HG02678 (cell line): Measurements from ENCODE around the gene DRC7.
"Not testable (repeated sequence)": the region's sequence is repeated elsewhere in the genome, so short reads cannot be mapped to it uniquely, and the experiment has no call there.

Experiments
- ATAC-seq: cut with Tn5 transposase; IDR thresholded peaks from one replicate; pipeline ENCODE4 v1.9.1; 2021; ENCODE audit warnings: mild to moderate bottlenecking, moderate library complexity; ENCODE audit not compliant: unreplicated experiment

The DRC7 gene

DNA sequence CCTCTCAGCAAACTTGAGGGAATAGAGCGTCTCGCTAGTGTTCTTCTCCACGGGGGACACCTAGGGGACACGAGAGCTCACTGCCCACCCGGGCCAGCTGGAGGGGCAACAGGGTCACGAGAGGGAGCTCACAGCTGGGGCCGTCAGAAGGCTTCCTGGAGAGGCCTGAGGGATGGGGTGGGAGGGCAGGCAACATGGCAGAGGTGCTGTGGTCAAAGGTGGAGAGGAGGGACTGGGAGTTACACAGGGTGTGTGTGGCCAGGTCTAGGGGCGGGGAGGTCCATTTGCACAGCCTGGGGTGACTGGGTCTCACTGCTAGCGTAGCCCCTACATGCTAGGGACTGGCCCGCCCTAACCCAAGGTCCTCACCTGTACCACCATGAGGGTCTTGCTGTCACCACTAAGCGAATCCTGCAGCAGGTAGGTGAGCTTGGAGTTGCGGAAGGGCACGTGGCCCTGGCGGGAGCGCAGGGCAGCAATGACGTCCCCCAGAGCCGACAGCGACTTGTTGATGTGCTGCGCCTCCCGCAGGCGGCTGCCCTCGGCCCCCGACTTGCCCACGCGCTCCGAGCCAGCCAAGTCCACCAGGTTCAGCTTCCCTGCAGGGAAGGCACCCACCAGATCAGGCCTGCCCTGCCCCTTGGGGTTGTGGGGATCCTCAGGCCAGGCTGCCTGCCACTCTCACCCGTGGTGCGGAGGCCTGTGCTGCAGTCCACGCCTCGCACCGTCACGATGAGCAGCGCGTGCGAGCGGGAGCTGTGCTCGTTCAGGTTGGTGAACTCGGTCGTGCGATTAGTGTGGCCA is 66.0 kb downstream of the DRC7 start:
- no peak for ATAC-seq

DNA sequence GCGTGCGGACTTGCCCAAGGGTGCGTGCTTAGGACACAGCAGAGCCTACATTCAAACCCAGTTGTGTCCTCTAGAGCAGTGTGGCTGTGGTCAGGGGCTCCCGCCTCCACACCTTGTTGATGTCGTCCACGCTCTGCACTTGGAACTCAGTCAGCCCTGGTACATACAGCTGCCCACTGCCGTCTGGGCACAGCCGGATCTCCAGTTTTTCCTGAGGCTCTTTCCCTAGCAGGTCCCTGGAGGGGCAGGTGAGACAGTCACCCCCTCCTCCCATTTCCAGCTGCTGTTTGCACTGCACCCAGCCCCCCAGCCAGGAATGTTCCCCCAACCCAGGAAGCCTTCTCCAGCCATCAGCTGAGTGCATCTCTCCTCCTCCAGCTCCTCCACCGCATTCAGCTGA is 66.7 kb downstream of the DRC7 start:
- no peak for ATAC-seq

DNA sequence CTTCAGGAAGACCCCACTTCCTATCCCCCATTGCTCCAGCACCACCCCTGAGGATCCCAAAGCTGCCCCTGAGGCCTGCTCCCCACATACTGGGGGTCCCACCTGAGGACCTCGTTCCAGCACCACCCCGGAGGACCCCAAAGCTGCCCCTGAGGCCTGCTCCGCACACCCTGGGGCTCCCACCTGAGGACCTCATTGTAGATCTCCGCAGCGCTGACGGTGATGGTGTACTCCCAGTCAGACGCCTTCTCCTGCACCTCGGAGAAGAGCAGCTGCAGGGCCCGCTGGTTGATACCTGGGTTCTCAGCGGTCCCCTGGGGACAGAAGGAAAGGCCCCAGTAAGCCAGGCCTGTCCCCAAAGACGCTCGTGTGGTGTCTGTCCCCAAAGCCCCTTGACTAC is 67.4 kb downstream of the DRC7 start:
- no peak for ATAC-seq

DNA sequence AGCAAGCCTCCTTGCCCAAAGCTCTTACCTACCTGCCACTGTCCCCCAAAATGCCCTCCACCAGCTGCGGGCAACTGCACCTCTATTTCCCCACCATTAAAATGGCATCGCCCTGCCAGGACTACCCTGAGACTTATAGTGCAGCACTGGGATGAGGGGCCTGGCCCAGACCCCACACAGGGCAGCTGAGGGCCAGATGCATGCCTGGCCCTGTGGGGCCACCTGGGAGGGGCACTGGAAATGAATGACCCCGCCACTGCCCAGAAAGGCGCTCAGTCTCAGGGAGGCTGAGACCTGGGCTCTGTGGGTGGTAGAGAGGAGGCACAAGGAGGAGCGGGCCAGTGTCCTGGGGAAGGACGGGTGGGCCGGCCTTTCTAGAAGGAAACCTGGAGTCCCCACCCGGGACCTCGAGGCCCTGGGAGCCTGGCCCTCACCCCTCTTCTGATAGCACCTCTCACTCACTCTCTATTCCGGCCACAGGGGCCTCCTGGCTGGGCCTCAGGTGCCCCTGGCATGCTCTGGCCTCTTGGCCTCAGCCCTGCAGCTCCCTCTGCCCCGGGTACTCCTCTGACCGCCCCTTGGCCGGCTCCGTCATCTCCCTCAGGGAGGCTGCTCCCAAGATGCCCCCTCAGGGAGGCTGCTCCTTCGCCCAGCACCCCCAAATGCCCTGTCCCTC is 67.9 kb downstream of the DRC7 start:
- no peak for ATAC-seq

DNA sequence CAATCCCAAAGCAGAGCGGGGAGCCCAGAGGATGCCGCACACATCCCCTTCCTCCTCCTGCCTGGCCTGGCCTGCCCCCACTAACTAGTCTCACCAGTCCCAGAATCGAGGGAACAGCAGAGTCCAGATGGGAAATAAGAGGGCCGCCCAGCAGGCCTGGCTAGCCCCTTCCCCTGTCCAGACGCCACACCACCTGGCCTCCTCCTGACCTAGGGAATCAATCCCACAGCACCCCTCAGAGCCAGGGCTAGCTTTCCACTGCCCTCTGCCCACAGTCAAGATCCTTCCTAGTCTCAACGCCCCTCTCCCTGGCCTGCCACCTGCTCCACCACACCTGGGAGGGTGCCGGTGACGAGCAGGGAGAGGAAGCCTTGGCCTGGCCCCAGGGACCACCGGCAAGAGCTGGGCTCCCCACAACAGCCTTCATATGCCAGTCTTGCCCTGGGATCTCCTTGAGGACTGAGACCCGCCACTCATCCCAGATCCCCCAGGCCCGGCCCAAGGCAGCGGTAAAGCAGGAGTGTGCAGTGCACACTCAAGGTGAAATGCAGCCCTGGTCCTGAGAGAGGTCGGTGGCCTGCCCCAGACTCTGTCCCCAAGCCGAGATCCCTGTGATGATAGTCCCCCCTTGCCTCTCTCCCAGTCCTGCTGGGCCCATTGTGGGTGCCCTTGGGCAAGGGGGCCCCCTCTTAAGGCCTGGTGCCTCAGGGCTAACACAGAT is 68.8 kb downstream of the DRC7 start:
- no peak for ATAC-seq

DNA sequence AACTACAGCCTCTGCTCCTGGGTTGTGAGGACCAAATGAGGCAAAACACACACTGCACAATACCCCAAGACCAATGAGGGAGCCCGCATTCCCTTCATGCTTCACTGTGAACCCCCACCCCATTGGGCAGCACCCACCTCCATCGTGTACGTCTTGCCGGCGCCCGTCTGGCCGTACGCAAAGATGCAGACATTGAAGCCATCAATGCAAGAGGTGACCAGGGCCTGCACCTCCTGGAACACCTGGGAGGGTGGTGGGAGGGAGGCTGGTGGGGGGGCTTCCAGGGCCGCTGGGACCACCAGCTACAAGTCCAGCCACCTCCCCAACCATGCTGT is 69.4 kb downstream of the DRC7 start:
- no peak for ATAC-seq

DNA sequence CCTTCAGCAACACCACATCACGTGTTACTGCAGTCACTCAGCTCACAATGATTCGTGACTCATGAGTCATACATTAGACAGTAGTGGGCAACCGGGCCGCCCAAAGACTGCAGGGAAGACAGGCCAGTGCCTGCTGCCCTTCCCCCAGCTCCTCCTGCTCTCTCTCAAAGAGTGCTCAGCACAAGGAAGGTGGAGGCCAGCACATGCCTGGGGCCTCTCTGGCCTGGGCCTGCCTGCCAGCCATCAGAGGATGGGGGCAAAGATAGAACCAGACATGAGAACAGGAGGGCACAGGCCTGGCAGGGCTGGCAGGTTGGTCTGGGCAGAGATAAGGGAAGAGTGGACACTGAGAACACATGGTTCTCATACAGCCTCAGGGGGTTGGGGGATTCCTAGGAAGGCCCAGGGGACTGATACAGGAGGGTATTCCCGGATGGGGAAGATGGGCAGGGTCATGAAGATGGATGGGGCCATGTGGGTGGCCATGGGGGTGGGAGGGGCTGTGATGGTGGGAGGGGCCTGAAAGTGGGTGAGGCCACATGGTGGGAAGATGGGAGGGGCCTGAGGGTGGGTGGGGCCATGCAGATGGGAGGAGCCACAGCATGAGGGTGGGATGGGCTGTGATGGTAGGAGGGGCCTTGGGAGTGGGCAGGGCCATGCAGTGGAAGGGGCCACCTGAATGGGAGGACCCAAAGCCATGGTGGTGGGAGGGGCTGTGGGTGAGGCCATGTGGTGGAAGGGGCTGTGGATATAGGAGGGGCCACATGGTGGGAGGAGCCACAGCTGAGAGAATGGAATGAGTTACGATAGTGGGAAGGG is 69.9 kb downstream of the DRC7 start:
- ATAC-seq: no peak

DNA sequence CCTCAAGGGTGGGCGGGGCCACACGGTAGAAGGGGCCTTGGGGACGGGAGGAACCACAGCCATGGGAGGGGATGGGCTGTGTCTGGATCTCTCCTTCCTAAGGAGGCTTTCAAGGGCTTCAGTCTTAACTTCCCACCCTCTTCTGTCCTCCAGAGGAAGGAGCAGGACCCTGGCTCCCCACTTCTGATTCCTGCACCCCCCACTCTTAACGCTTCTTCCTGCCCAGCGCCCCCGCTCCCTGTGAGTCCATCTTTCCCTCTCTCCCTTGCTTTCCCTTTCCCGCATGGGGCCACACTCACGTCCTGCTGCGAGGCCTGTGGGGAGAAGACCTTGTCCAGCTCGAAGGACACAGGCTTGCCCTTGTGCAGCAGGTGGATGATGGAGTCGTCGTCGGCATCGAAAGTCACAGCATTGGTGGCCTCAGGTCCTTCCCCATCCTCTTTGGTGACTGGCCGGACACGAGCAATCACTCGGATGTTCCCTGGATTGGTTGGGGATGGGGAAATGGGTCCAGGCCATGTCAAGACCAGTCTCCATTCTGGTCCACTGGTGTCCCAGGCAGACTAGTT is 70.6 kb downstream of the DRC7 start:
- ATAC-seq: no peak

DNA sequence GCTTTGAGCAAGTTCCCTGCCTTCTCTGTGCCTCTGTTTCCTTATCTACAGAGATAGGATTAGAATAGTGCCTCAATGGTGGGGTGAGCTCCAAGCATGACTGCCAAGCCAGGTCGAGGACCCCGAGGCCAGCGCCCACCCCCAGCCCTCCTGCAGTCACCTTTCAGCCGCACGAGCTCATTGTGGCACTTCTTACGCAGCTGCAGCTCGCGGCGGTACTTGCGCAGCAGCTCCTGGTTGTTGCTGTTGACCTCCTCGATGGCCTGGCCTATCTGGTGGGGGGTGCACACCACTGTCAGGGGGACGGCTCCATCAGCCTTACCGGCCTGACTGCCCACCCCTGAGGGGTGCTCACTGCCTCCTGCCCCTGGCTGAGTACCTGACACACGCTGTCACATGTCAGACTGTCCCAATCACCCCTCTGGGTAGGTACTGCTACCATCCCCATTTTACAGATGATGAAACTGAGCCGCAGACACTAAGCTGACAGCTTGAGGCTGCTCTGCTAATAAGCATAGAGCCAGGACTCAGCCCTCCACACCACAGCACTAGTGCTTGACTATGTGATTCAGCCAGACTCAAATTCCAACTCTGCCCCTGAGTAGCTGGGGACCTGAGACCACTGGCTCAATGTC is 72.2 kb downstream of the DRC7 start:
- ATAC-seq: no peak

DNA sequence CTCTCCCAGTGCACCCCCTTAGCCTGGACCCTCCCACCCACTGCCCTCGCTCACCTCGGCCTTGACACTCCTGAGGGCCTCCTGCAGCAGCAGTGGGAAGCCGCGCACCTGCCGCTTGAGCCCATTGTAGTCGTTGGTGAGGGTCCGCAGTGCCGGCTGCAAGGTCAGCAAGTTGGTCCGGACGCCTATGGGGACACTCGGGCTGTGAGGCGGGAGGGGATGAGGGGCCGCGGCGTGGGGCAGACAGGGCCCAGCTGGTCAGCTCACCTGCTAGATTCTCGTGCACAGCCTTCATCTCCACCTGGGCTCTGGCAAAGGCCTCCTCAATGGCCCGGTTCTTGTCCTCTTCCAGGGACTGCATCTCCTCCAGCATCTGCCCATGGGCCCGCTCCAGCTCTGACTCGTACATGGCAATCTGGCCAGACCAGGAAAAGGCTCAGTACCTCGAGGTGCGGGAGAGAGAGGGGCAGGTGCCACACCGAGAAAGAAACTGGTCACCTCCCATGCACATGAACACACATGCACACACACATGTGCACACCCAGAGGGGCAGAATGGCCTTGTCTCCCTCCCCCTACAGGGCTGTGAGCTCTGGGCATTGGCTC is 75.0 kb downstream of the DRC7 start:
- no peak for ATAC-seq

DNA sequence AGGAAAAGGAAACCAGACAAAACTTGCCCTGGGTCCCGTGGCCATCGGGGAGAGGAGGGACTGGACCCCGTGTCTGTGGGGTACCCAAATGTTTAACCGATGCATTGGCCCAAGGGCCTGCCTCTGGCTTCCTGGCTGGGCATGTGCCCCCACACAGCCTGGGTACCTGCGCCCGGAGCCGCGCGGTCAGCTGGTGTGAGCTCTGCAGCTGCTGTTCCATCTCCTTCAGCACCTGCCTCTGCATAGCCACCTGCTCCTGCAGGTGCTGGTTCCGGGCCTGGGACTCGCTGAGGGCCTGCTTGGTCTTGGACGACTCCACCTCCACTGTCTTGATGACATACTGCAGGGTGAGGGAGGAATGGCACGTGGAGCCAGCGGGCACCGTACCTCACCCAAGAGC is 75.8 kb downstream of the DRC7 start:
- ATAC-seq: no peak

DNA sequence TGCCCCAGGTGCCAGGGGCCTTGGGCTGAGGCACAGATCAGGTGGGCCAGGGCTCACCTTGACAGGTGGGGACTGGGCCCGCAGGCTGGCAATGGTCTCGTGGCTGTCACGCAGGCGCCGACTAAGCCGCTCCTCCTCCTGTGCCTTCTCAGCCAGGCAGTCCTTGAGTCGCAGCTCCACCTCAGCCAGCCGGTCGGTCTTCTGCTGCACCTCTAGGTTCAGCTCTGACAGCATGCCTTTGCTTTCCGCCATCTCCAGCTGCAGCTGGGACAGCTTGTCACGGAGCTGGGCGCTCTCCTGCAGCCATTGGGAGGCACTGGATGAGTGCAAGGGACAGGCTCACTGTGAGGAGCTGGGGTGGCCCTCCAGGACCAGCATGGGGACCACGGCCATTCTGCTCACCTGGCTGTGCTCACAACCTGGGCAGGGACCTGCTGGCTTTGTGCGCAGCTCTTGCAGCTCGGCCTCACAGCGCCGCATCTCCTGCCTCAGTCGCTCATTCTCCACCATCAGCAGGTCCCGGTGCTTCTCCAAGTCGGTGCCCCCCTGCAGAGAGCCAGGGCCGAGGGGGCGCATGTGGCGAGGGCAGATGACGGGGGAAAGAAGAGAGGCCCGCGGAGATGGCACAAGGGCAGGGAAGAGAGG is 76.7 kb downstream of the DRC7 start:
- no peak for ATAC-seq

DNA sequence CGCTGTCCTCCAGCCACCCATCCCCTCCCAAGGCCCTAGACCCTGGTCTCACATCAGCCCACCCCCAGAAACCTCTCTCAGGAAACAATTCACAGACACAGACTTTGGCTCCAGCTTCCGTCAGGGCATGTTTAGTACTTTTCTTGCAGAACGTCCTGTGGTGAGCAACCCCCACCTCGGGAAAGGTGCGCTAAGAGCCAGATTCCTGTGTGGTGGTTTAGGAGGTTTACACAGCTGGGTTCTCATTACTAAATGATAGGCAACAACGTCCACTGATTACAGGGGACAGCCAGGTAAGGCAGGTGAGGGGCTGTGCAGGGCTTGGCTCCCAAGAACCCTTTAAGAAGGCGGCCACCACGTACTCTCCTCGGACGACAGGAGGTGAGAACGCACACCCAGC is 78.4 kb downstream of the DRC7 start:
- no peak for ATAC-seq

DNA sequence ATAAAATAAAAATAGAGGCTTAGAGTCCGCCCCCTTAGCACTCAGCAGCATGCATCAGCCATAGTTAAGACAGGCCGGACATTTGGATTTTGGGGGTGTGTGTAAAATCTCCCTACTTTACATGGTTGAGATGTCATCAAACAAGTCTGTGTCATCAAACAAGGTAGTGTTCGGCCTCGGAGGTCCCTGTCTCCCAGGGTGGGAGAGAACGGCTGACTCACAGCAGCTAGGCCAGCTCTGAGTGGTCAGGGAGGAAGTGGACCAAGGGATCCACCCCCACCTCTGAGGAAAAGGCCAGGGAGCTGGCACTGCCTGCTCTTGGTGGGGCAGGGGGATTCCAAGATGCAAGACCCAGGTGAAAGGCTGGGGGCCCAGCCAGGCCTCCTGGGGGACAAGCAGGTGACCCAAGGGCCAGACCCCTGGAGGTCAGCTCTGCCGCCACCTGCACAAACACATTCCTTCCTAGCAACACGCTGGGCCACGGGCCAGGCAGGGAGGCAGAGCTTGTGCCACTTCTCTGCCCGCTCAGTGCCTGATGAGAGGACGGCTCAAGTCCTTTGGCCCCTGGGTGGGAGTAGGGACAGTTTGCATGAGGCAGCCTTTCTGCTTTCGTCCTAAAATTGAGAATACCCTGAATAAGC is 79.2 kb downstream of the DRC7 start:
- ATAC-seq: no peak

DNA sequence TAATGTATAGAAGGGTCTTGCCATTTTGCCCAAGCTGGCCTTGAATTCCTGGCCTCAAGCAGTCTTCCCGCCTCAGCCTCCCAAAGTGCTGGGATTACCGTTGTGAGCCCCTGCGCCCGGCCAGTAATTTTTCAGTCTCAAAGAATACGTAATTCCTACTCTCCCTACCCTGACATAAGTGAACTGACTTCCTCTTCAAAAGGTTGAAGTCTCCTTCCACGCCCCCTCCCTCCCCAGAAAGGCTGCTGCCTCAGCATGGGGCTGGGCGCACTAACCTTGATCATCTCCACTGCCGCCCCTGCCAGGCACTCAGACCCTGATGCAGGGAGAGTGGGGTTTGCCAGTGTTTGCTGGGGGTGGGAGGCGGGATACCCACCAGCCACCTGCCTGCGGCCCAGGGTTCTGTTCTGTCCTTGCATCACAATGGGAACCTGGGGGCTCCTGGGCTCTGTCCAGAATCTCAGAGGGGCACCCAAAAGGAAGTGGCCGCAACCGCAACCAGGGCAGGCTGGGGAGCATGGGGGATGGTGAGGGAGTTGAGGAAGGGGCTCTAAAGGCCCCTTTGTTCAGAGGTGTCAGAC is 80.2 kb downstream of the DRC7 start:
- ATAC-seq: no peak

DNA sequence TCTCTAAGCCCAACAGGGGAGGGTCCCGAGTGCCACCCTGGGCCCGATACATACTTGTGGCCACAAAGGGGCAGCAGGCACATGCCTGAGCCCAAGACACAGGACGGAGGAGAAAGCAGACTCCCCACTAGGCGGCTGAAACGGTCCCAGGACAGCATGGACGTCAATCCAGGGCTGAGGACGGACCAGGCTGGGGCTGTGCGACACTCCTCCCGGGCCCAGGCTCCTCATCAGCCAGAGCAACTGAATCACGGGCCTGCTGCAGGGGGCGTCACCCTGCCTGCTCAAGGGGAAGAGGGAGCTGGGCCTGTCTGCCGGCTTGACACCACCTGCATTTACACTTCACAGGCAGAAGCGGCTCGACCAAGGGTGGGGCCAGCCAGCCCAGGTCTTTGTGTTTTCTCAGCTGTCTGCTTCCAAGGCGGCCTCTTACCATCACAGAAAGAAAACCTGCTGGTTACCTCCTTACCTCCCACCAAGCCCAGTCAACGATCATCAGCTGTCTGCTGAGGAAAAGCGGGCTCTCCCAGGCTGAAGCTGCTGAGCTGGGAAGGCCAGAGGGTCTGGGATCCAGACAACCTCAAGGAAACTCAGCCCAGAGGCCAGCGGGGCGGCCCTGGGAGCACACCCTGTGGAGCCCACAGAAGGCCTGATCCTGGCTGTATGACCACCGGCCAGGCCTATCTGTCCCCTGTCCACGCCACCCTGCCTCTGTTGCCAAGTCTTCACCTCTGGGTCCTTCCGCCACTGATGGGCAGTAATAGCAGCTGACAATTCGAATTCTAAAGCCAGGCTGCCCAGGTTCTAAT is 81.3 kb downstream of the DRC7 start:
- ATAC-seq: no peak

DNA sequence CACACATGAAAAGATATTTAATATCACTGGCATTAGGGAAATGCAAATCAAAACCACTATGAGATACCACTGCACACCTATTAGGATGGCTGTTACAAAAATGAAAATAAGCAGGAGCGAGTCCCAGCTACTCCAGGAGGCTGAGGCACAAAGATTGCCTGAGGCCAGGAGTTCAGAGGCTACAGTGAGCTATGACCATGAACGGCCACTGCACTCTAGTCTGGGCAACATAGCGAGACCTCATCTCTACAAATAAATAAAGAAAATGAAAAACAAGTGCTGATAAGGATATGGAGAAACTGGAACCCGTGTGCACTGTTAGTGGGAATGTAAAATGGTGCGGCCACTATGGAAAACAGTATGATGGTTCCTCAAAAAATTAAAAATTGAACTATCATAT is 84.1 kb downstream of the DRC7 start:
- no peak for ATAC-seq

DNA sequence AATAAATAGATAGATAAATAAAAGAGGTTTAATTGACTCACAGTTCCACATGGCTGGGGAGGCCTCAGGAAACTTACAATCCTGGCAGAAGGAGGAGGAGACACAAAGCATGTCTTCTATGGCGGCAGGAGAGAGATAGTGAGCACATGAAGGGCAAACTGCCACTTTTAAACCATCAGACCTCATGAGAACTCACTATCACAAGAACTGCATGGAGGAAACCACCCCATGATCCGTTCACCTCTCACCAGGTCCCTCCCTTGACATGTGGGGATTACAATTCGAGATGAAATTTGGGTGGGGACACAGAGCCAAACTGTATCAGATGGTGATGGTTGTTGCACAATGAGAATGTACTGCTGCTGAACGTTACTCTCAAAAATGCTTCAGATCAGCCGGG is 85.2 kb downstream of the DRC7 start:
- ATAC-seq: not testable (repeated sequence)
